Activated CD4-positive, alpha-beta T cell treated with anti-CD3 and anti-CD28 coated beads for 36 hours (primary cell): ENCODE data around the gene SMYD3. TPM values are rescaled to one million over a fixed set of nuclear protein-coding genes. Genes with fewer than 3 reads are reported as not detected.

Experiments used
- ATAC-seq: fragments of 200-7000 bp; cut with Tn5 transposase; one replicate; pipeline ENCODE4 v1.10.0; 2021; ENCODE audit warnings: mild to moderate bottlenecking, moderate library complexity
- CTCF ChIA-PET: fragments of 350-600 bp; sonication (Branson Sonifier 250); formaldehyde crosslinking; loops from one replicate; lab custom pipeline; 2021; ENCODE audit warnings: antibody characterized with exemption; lab: Charles Lee
- POLR2A ChIA-PET: fragments of 350-600 bp; sonication (Branson Sonifier 250); formaldehyde crosslinking; loops from one replicate; lab custom pipeline; 2021; ENCODE audit warnings: antibody characterized with exemption, inconsistent platforms; lab: Charles Lee
- DNase-seq: peaks from one replicate; pipeline ENCODE4 v3.0.0-alpha.2; 2020
- H3K27ac Mint-ChIP-seq: one replicate; pipeline ENCODE4 v1.8.0; 2021; ENCODE audit warnings: mixed read lengths
- H3K27me3 Mint-ChIP-seq: one replicate; pipeline ENCODE4 v1.8.0; 2021; ENCODE audit warnings: mixed read lengths
- H3K36me3 Mint-ChIP-seq: one replicate; pipeline ENCODE4 v1.8.0; 2021; ENCODE audit warnings: low read depth, mixed read lengths
- H3K4me1 Mint-ChIP-seq: one replicate; pipeline ENCODE4 v1.8.0; 2021; ENCODE audit warnings: mixed read lengths
- H3K4me3 Mint-ChIP-seq: one replicate; pipeline ENCODE4 v1.8.0; 2021; ENCODE audit warnings: mild to moderate bottlenecking, moderate library complexity, mixed read lengths
- H3K9me3 Mint-ChIP-seq: one replicate; pipeline ENCODE4 v1.8.0; 2021; ENCODE audit warnings: low read depth, mixed read lengths
- intact Hi-C, 2 experiments: fragments of 100-400 bp; cut with DNase I in 1 of 2; cut with micrococcal nuclease in 1 of 2; formaldehyde crosslinking; loops; one replicate each; pipeline versions ENCODE4 v1.14.2 to v1.15.1; 2022 to 2024; cut with DNase I, micrococcal nuclease
- total RNA-seq, 2 experiments: library from RNA; stranded (reverse); gene quantifications; one replicate each; pipeline ENCODE4 v1.2.3, GENCODE V29; 2021

Gene SMYD3
- total RNA-seq, 2 experiments from 2014 or later = 17.2 to 18.4 TPM

- no peaks in the 10 kb centered on the region for H3K4me1 Mint-ChIP-seq
- H3K27me3 Mint-ChIP-seq = no peaks in the 10 kb centered on the region
- ChIA-PET POLR2A (no interaction called here), CTCF (interaction anchor here (0.7 kb wide), 1 partner anchor 293 kb away, joined by 3 read pairs; no protein-coding TSS in a partner anchor)
- H3K4me3 Mint-ChIP-seq = no peak overlapping the region
- intact Hi-C loops = no loop called here
- no peak overlapping the region for H3K27ac Mint-ChIP-seq
- ATAC-seq = no peak
- H3K9me3 Mint-ChIP-seq = no peaks in the 10 kb centered on the region
- DNase-seq = no peak
- H3K36me3 Mint-ChIP-seq = peaks cover 1% of the 10 kb centered on the region
Observed at GRCh38 chr1:246213502-246213901, 293.6 kb downstream of the SMYD3 start.

- no peak for ATAC-seq
- no peaks in the 10 kb centered on the region for H3K4me1 Mint-ChIP-seq
- no peak overlapping the region for H3K4me3 Mint-ChIP-seq
- intact Hi-C loops = no loop called here
- no peaks in the 10 kb centered on the region for H3K9me3 Mint-ChIP-seq
- no peaks in the 10 kb centered on the region for H3K27me3 Mint-ChIP-seq
- DNase-seq = no peak
- ChIA-PET CTCF (interaction anchor here (0.7 kb wide), 1 partner anchor 293 kb away, joined by 3 read pairs; no protein-coding TSS in a partner anchor), POLR2A (no interaction called here)
- no peak overlapping the region for H3K27ac Mint-ChIP-seq
- H3K36me3 Mint-ChIP-seq = peaks cover under 1% of the 10 kb centered on the region
Observed at GRCh38 chr1:246213036-246213435, 294.0 kb downstream of the SMYD3 start.

- ChIA-PET CTCF (no interaction called here), POLR2A (no interaction called here)
- Mint-ChIP-seq H3K4me3 (no peak overlapping the region), H3K9me3 (no peaks in the 10 kb centered on the region), H3K27ac (no peak overlapping the region), H3K36me3 (peaks cover 2% of the 10 kb centered on the region), H3K27me3 (no peaks in the 10 kb centered on the region), H3K4me1 (no peaks in the 10 kb centered on the region)
- DNase-seq (no peak), ATAC-seq (no peak)
- intact Hi-C loops = no loop called here
Observed at GRCh38 chr1:246212013-246212412, 295.1 kb downstream of the SMYD3 start.

GRCh38 chr1:246210756-246211155, 296.3 kb downstream of the SMYD3 start:
- ATAC-seq = no peak
- POLR2A ChIA-PET = no interaction called here
- CTCF ChIA-PET = no interaction called here
- Mint-ChIP-seq H3K4me1 (no peaks in the 10 kb centered on the region), H3K9me3 (no peaks in the 10 kb centered on the region), H3K4me3 (no peak overlapping the region), H3K27ac (no peak overlapping the region), H3K36me3 (peaks cover 2% of the 10 kb centered on the region), H3K27me3 (no peaks in the 10 kb centered on the region)
- no peak for DNase-seq
- intact Hi-C loops = loop anchor here in 1 of 2 experiments (1.0 kb wide), 1 partner anchor 16 kb away; no protein-coding TSS in a partner anchor

GRCh38 chr1:246208105-246208504, 299.0 kb downstream of the SMYD3 start:
- ChIA-PET POLR2A (no interaction called here), CTCF (no interaction called here)
- no peak for DNase-seq

GRCh38 chr1:246203180-246203579, 303.9 kb downstream of the SMYD3 start:
- intact Hi-C loops = no loop called here
- ChIA-PET CTCF (no interaction called here), POLR2A (no interaction called here)
- Mint-ChIP-seq H3K27ac (no peak overlapping the region), H3K27me3 (no peaks in the 10 kb centered on the region), H3K36me3 (peaks cover 2% of the 10 kb centered on the region), H3K4me3 (no peak overlapping the region), H3K4me1 (no peaks in the 10 kb centered on the region), H3K9me3 (no peaks in the 10 kb centered on the region)
- no peak for DNase-seq
- no peak for ATAC-seq

More at GRCh38 chr1:246208105-246208504, 299.0 kb downstream of the SMYD3 start:
- Mint-ChIP-seq H3K27me3 (no peaks in the 10 kb centered on the region), H3K9me3 (no peaks in the 10 kb centered on the region), H3K36me3 (peaks cover 2% of the 10 kb centered on the region), H3K4me1 (no peaks in the 10 kb centered on the region), H3K4me3 (no peak overlapping the region), H3K27ac (no peak overlapping the region)
- intact Hi-C loops = no loop called here
- no peak for ATAC-seq

GRCh38 chr1:246200738-246201137, 306.3 kb downstream of the SMYD3 start:
- Mint-ChIP-seq H3K4me3 (no peak overlapping the region), H3K27me3 (no peaks in the 10 kb centered on the region), H3K27ac (no peak overlapping the region), H3K36me3 (no peaks in the 10 kb centered on the region), H3K4me1 (no peaks in the 10 kb centered on the region), H3K9me3 (no peaks in the 10 kb centered on the region)
- POLR2A ChIA-PET = no interaction called here
- CTCF ChIA-PET = no interaction called here
- ATAC-seq (no peak), DNase-seq (no peak)
- intact Hi-C loops = no loop called here

- H3K27ac Mint-ChIP-seq = no peak overlapping the region
- ATAC-seq (no peak), DNase-seq (no peak)
- H3K4me3 Mint-ChIP-seq = no peak overlapping the region
- no peaks in the 10 kb centered on the region for H3K9me3 Mint-ChIP-seq
- no peaks in the 10 kb centered on the region for H3K27me3 Mint-ChIP-seq
- no peaks in the 10 kb centered on the region for H3K4me1 Mint-ChIP-seq
- H3K36me3 Mint-ChIP-seq = no peaks in the 10 kb centered on the region
- intact Hi-C loops = no loop called here
- ChIA-PET POLR2A (no interaction called here), CTCF (no interaction called here)
Observed at GRCh38 chr1:246200225-246200624, 306.9 kb downstream of the SMYD3 start.

GRCh38 chr1:246199086-246199645, 307.9 kb downstream of the SMYD3 start:
- no peak overlapping the region for H3K4me3 Mint-ChIP-seq
- intact Hi-C loops = no loop called here
- no peaks in the 10 kb centered on the region for H3K9me3 Mint-ChIP-seq
- no peak overlapping the region for H3K27ac Mint-ChIP-seq
- CTCF ChIA-PET = no interaction called here
- no peak for ATAC-seq
- POLR2A ChIA-PET = no interaction called here
- no peak for DNase-seq
- H3K27me3 Mint-ChIP-seq = no peaks in the 10 kb centered on the region
- no peaks in the 10 kb centered on the region for H3K4me1 Mint-ChIP-seq
- H3K36me3 Mint-ChIP-seq = peaks cover 2% of the 10 kb centered on the region

- no peak overlapping the region for H3K27ac Mint-ChIP-seq
- no peaks in the 10 kb centered on the region for H3K9me3 Mint-ChIP-seq
- intact Hi-C loops = no loop called here
- ChIA-PET POLR2A (no interaction called here), CTCF (no interaction called here)
- ATAC-seq = no peak
- H3K36me3 Mint-ChIP-seq = peaks cover 4% of the 10 kb centered on the region
- H3K4me3 Mint-ChIP-seq = no peak overlapping the region
- no peak for DNase-seq
- H3K27me3 Mint-ChIP-seq = no peaks in the 10 kb centered on the region
- H3K4me1 Mint-ChIP-seq = no peaks in the 10 kb centered on the region
Observed at GRCh38 chr1:246198115-246198816, 308.8 kb downstream of the SMYD3 start.

- Mint-ChIP-seq H3K4me3 (no peak overlapping the region), H3K9me3 (no peaks in the 10 kb centered on the region), H3K27ac (no peak overlapping the region), H3K27me3 (no peaks in the 10 kb centered on the region), H3K4me1 (no peaks in the 10 kb centered on the region), H3K36me3 (peaks cover 6% of the 10 kb centered on the region)
- CTCF ChIA-PET = no interaction called here
- intact Hi-C loops = no loop called here
- DNase-seq = no peak
- ATAC-seq = no peak
- POLR2A ChIA-PET = no interaction called here
Observed at GRCh38 chr1:246197076-246197475, 310.0 kb downstream of the SMYD3 start.

- no peak for ATAC-seq
Observed at GRCh38 chr1:246195296-246195695, 311.8 kb downstream of the SMYD3 start.

More at GRCh38 chr1:246195296-246195695, 311.8 kb downstream of the SMYD3 start:
- H3K4me1 Mint-ChIP-seq = no peaks in the 10 kb centered on the region
- peaks cover 11% of the 10 kb centered on the region for H3K36me3 Mint-ChIP-seq
- ChIA-PET POLR2A (no interaction called here), CTCF (no interaction called here)
- no peak overlapping the region for H3K27ac Mint-ChIP-seq
- no peaks in the 10 kb centered on the region for H3K9me3 Mint-ChIP-seq
- intact Hi-C loops = no loop called here
- no peak overlapping the region for H3K4me3 Mint-ChIP-seq
- no peaks in the 10 kb centered on the region for H3K27me3 Mint-ChIP-seq
- DNase-seq = no peak
